ENCODE data around the gene C12orf60.
"Not testable (repeated sequence)": the region's sequence is repeated elsewhere in the genome, so short reads cannot be mapped to it uniquely, and the experiment has no call there.

C12orf60 gene

GRCh38 chr12:14803011-14803829, at the start of gene C12orf60, which contains the start of gene WBP11:
Gene C12orf60 (plus strand): TSS chr12:14803670. CDS start chr12:14822936, 19,266 bp downstream.
Gene WBP11 (minus strand): TSS chr12:14803478. CDS start chr12:14801383, 2,095 bp downstream.
- DNase-seq = peak; percentile 96

GRCh38 chr12:14756334-14757143, 46.9 kb upstream of the C12orf60 start:
- DNase-seq = no peak

GRCh38 chr12:14759711-14760280, 43.7 kb upstream of the C12orf60 start:
- DNase-seq = not testable (repeated sequence)

GRCh38 chr12:14765398-14765797, 38.1 kb upstream of the C12orf60 start:
- no peak for DNase-seq

GRCh38 chr12:14766020-14766419, 37.5 kb upstream of the C12orf60 start:
- not testable (repeated sequence) for DNase-seq

- DNase-seq = no peak
Observed at GRCh38 chr12:14766649-14767215, 36.7 kb upstream of the C12orf60 start.

- DNase-seq = no peak
Observed at GRCh38 chr12:14767617-14768016, 35.9 kb upstream of the C12orf60 start.

- DNase-seq = no peak
Observed at GRCh38 chr12:14768823-14769405, 34.6 kb upstream of the C12orf60 start.

- DNase-seq = no peak
Observed at GRCh38 chr12:14769466-14769968, 34.0 kb upstream of the C12orf60 start.

- peak; percentile 44 for DNase-seq
Observed at GRCh38 chr12:14769969-14770495, 33.4 kb upstream of the C12orf60 start.

GRCh38 chr12:14770496-14771461, 32.7 kb upstream of the C12orf60 start:
- DNase-seq = peak; percentile 71

GRCh38 chr12:14771651-14772137, 31.8 kb upstream of the C12orf60 start:
- DNase-seq = no peak

GRCh38 chr12:14772946-14773345, 30.5 kb upstream of the C12orf60 start:
- no peak for DNase-seq

GRCh38 chr12:14773685-14774073, 29.8 kb upstream of the C12orf60 start:
- no peak for DNase-seq

GRCh38 chr12:14774074-14774905, 29.2 kb upstream of the C12orf60 start:
- peak; percentile 49 for DNase-seq

GRCh38 chr12:14774906-14775635, 28.4 kb upstream of the C12orf60 start:
- DNase-seq = no peak

GRCh38 chr12:14775636-14775980, 27.9 kb upstream of the C12orf60 start:
- no peak for DNase-seq

GRCh38 chr12:14776236-14776961, 27.1 kb upstream of the C12orf60 start:
- DNase-seq = no peak

All from NCI-H524 treated with DMSO at 0.1 percent for 48 hours (cell line).